SU-DHL-6 (cell line): Measurements from ENCODE around the gene ANO9.

Source experiments
- EZH2phosphoT487 ChIP-seq: fragments of 200-600 bp; sonication (generic), shearing (Covaris generic); conservative IDR thresholded peaks from 2 replicates; pipeline ENCODE4 v1.6.1; 2018; ENCODE audit warnings: mild to moderate bottlenecking, antibody characterized with exemption, low read length, moderate library complexity, mixed read lengths
- TF ChIP-seq, protein P1 (sequence below): fragments of 200-600 bp; sonication (generic); IDR thresholded peaks from one replicate; pipeline ENCODE4 v1.5.1; 2017; ENCODE audit warnings: antibody characterized with exemption, mild to moderate bottlenecking, low read length, moderate library complexity; ENCODE audit not compliant: insufficient read depth, poor library complexity, severe bottlenecking

DNA sequence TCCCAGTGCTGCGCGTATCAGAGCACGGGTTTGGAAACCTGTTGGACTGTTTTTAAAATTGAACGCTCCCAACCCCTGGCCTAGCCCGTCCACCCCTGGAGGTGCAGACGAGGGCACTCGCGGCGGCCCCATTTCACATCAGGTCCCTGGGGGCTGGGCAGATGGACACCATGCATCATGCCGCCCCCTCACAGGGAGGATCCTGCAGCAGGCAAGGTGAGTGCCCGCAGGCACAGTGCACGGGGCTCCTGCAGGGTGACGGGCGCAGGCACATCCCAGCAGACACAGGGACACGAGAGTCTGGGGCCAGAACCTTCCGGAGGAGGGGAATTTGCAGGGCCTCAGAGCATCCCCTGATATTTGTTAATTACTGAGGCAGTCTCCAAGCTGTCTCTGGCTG lies 7.3 kb downstream of the ANO9 start:
- TF ChIP-seq, protein P1, sequence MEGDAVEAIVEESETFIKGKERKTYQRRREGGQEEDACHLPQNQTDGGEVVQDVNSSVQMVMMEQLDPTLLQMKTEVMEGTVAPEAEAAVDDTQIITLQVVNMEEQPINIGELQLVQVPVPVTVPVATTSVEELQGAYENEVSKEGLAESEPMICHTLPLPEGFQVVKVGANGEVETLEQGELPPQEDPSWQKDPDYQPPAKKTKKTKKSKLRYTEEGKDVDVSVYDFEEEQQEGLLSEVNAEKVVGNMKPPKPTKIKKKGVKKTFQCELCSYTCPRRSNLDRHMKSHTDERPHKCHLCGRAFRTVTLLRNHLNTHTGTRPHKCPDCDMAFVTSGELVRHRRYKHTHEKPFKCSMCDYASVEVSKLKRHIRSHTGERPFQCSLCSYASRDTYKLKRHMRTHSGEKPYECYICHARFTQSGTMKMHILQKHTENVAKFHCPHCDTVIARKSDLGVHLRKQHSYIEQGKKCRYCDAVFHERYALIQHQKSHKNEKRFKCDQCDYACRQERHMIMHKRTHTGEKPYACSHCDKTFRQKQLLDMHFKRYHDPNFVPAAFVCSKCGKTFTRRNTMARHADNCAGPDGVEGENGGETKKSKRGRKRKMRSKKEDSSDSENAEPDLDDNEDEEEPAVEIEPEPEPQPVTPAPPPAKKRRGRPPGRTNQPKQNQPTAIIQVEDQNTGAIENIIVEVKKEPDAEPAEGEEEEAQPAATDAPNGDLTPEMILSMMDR: no peak
- no peak for TF ChIP-seq EZH2phosphoT487
